Measurements from ENCODE around the gene VGLL4.
"Not testable (repeated sequence)": the region's sequence is repeated elsewhere in the genome, so short reads cannot be mapped to it uniquely, and the experiment has no call there.

Gene VGLL4

GRCh38 chr3:11546657-11547302 lies 96.9 kb downstream of the VGLL4 start:
- no peak for DNase-seq

GRCh38 chr3:11545186-11545851 lies 98.4 kb downstream of the VGLL4 start:
- no peak for DNase-seq

- DNase-seq = peak; percentile 49
Measured at GRCh38 chr3:11544412-11545181, 99.1 kb downstream of the VGLL4 start.

DNA sequence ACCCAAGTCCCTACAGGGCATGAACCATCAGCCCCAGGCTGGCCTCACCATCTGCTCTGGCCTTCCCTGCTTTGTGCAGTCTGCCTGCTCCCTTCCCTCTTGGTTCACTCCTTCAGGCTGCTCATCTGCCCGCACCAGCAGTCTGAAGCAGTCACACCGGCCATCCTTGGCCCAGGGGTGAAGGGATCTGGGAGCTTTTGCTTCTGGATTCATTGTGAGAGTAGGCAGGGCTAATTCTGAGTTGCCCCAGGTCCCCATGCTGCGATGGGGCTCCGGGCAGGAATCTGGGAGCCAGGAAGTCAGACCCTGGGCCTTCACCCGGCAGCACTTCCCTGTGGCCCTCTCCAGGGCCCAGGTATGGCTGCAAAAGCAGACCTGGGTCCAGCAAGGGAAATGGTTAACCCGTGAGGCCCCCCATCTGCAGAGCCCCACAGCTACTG lies 99.7 kb downstream of the VGLL4 start:
- no peak for DNase-seq

- no peak for DNase-seq
Measured at GRCh38 chr3:11543141-11543947, 100.4 kb downstream of the VGLL4 start.

DNA sequence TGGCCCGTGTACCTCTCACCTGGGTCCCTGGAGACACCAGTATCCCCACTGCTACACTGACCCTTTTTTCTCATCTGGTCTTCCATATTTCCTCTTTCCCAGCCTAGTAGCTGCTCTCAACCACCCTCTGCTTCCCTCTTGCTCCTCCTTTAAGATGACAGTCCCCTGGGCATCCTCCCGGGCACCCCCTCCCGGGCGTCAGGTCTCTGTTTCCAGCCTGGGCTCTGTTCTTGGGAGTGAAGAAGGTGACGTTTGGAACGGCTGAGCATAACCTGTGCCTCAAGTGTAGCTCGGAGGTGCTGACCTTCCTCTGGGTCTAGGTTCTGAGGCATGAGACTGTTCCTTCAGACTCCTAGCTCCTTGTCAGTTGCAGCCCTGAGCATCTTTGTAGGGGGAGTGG lies 101.2 kb downstream of the VGLL4 start:
- DNase-seq = no peak

- peak; percentile 45 for DNase-seq
Measured at GRCh38 chr3:11541321-11542303, 102.1 kb downstream of the VGLL4 start.

DNA sequence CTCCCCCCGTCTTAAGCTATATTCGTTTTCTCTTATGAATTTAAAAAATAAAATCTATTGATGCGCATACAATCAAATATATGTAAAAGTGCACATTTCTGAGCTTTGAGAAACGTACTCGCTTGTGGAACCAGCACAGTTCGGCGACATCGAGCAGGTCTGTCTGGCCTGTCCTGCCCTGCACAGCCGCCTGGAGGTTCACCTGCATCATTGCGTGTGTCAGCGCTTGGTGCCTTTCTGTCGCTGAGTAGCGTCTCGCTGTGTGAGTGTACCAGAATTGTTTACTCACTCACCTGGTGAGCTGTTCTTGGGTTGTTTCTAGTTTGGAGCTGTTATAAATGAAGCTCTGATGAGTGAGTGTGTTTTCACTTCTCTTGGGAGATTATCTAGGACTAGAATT lies 104.0 kb downstream of the VGLL4 start:
- no peak for DNase-seq

DNA sequence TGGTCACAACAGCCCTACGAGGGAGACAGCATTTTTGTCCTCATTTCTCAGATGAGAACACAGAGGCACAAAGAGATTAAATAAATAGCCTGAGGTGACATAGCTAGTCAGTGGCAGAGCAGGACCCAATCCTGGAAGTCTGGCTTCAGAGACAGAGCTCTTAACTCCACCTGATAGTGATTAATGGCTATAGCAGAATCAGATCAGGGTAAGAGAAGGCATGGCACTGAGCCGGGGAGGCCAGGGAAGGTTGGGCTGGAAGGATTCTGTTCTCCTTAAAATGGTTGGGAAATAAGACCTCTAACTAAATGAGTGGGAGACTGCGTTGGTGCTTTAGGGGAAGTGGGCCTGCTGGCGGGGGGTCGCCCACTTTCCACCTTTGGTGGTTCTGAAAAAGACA lies 104.5 kb downstream of the VGLL4 start:
- no peak for DNase-seq

DNA sequence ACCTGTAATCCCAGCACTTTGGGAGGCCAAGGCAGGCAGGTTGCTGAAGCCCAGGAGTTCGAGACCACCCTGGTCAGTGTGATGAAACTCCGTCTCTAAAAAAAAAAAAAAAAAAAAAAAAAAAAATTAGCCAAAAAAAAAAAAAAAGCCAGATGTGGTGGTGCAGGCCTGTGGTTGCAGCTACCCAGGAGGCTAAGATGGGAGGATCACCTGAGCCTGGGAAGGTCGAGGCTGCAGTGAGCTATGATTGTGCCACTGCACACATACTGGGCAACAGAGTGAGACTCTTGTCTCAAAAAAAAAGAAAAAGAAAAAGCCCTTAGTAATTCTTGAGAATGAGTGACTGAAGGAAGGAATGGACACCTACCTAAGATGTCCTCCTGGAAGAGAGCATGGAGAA lies 105.1 kb downstream of the VGLL4 start:
- DNase-seq = no peak

- DNase-seq = peak; percentile 73
Measured at GRCh38 chr3:11536936-11537612, 106.6 kb downstream of the VGLL4 start.

GRCh38 chr3:11536132-11536935 lies 107.4 kb downstream of the VGLL4 start:
- no peak for DNase-seq

GRCh38 chr3:11535243-11535960 lies 108.3 kb downstream of the VGLL4 start:
- no peak for DNase-seq

GRCh38 chr3:11534793-11535101 lies 109.0 kb downstream of the VGLL4 start:
- no peak for DNase-seq

- DNase-seq = no peak
Measured at GRCh38 chr3:11534011-11534792, 109.5 kb downstream of the VGLL4 start.

DNA sequence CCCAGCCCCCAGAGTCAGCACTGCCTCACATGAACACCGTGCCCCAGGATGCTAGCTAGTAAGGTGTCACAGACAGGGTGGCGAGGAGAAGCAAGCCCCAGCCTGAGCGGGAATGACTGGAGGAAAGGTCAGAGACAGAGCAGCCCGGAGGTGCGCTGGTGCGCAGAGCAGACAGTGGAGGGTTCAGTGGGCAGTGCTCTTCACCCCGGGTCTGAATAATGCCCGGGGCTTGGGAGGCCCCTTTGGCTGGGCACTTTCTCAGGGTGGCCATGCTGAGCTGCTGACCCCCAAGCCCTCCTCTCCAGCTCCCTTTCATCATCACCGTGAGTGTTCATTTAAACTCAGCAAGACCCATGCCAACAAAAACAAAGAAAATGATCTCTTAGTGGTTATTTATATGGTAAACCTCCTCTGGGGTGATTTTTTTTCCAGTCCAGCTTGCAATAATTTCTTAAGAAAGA lies 110.8 kb downstream of the VGLL4 start:
- DNase-seq = no peak

DNA sequence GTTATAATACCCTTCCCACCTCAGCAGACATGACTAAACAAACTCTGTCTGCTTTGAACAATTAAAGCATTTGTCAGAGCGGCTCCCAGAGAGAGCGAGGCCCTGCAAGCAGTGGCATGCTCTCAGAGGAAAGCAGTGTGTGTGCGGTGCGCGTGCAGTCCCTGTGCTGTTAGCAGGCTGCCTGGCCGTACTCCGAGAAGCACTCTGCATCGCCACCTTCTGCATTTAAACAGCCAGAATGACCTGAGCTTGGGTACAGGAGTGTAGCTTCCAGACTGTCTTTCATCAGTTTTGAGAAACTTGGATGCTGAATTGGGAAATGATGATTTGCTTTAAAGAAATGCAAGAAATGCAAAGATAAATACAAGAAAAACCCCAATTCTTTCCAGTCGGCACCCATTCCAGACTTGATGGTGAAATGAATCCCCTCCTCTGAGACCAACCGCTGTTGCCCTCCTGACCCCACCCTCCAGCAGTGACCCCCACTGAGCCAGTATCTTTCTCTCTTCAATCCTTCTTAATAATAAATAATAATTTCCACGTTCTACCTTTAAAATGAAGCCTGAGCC lies 113.5 kb downstream of the VGLL4 start:
- no peak for DNase-seq

DNA sequence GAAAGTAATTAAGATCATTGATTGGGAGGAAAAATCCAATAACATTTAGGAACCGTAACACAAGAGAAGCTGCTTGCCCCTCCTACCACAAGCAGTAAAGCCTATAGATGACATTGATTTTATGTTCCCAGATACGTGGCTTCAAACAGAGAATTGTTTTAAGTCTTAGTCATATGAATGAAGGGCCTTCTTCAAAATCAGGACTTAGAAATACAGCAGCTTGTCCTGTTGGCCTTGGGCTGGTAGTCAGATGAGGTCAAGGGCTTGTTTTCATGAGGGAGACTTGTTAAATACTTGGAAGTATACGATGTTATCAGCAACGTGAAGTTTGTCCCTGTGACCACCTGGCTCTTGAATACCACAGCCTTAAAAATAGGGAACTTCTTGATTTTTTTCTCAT lies 114.4 kb downstream of the VGLL4 start:
- no peak for DNase-seq

- not testable (repeated sequence) for DNase-seq
Measured at GRCh38 chr3:11526121-11526520, 117.6 kb downstream of the VGLL4 start.
